GM21717 (cell line): Measurements from ENCODE around the gene GTF3C4.

Experiments used
- ATAC-seq: cut with Tn5 transposase; IDR thresholded peaks from one replicate; pipeline ENCODE4 v1.9.1; 2021; ENCODE audit warnings: mild to moderate bottlenecking, moderate library complexity; ENCODE audit not compliant: unreplicated experiment

The GTF3C4 gene

DNA sequence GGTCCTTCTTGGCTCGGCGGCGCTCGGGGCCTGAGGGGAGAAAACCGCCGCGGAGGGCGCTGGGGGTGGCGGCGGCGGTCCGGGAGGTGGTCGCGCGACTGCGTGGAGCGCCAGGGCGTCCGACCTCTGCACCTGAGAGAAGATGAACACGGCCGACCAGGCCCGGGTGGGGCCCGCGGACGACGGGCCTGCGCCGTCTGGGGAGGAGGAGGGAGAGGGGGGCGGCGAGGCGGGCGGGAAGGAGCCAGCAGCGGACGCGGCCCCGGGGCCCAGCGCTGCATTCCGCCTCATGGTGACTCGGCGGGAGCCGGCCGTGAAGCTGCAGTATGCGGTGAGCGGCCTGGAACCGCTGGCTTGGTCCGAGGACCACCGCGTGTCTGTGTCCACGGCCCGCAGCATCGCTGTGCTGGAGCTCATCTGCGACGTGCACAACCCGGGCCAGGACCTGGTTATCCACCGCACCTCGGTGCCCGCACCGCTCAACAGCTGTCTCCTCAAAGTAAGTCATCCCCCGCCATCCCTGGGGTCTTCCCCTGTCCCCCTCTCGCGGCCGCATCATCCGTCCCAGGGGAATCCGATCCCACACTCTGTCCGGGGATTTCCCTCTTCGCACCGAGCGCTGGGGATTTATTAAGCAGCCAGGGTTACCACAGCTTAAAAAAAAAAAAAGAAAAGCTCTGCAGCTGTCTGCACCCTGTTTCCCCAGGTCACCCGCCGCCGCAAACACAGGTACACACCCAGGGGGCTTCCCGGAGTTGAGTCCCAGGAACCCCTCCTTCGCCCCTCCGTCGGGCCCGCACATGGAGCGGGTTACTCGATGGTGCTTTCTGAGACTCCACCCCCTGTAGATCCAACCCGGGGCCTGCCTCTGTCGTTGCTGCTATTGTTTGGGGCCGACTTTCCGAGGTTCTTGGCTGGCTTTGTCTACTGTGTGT is at the start of gene GTF3C4:
TSS of gene GTF3C4 (plus strand) at position 8 of the 935 bp plus-strand sequence. CDS start at position 143, 135 bp downstream.
- ATAC-seq: peak; percentile 53

DNA sequence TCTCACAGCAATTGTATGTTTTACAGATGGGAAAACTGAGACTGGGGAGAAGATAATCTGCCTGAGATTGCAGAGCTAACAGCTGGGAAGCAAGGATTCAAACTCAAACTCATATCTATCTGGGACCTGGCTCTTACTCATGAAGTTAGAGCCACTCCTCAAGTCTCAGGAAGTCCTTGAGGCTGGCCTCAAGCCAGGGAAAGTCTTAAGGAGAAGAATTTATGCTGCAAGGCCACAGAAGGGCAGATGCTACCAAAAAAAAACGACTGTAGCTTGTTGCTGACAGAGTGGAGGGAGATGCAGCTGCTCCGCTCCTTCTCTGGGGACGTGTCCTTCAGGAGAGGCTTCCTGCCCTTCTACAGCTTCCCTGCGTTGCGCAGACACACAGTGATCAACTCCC is 48.1 kb upstream of the GTF3C4 start:
- no peak for ATAC-seq

DNA sequence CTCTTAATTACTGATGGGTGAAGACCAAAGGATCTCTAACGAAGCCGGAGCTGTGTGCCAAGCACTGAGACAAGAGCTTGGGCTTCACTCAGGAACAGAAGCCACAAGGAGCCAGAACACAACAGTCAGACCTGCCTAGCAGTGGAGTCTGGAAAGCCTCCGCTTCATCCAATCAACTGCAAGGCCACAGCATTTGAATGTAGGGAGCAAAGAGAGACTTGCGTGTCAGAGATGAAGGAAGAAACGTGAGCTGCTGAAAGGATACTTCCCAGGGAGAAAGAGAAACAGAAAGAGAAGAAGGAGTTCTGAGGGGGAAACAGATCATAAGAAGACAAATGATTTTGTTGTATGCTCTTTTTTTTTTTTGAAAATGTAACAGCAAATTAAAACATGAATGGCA is 44.0 kb upstream of the GTF3C4 start:
- ATAC-seq: no peak

DNA sequence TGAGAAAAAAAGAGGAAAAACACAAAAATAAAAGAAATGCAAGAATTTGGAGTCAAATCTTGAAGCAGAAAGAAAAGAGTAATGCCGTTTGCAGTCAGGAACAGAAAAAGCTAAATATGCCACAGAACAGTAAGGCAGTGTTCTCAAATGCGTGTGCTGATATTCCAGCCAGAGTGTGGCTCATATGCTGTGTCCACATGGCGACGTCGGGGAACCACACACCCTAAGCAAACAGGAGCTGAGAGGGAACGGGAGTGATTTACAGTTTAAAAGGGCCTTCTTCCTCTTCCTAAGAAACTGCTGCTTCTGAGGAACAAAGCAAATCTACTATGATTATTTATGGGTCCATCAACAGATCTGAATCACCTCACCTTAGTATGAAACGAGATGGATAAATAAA is 43.2 kb upstream of the GTF3C4 start:
- no peak for ATAC-seq

DNA sequence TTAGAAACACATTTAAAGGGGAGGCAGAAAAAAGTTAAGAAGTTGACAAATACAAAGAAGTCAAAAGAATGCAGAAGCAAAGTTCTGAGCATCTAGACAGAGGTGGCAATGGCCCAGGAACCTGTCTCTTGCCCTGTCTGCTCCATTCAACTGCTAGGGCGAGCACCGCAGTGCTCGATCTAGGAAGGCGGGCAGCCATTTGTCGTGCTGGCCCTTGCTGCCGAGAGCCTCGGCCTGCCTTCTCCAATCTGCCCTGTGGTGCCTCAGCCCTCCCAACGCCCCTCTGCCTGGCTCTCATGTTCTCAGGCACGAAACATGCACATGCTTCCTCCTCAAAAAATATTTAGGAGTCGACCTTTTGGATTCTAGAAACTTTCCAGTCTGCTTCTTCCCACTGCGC is 42.7 kb upstream of the GTF3C4 start:
- no peak for ATAC-seq

DNA sequence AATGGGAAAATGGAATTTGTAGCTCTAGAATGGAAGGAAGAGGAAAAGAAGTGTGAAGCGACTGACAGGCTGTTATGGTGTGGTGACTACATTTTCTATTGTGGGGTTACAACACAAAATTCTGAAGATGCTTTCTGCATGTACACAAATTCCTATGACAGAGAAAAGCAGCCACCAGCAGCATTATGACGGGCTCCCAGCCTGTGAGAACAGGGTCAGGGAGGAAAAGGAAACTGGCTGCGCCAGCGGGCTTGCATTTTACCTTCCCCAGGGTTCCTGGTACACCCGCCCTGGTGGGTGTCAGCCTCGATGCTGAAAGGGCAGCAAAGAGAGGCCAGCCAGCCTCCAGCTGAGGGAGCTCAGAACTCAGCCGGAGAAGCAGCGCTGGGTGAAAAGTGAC is 41.5 kb upstream of the GTF3C4 start:
- no peak for ATAC-seq

DNA sequence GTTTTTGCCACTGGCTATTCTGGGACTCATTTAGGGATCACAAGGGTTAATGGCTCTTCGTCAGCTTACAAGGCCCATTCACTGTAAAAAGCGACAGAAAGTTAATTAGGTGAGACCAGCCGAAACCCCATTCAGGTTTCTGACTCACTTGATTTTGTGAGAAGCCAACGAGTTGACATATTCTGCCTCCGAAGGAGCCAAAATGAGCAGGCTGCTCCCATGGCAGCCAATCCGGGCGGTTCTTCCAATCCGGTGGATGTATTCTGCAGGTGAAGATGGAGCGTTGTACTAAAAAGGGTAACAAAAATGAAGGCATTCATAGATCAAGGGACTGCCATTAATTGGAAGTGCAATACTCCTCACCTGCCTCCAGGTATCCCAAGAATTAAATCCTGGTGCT is 40.1 kb upstream of the GTF3C4 start:
- no peak for ATAC-seq

GRCh38 chr9:132630811-132631210 is 39.5 kb upstream of the GTF3C4 start:
- ATAC-seq: no peak

- no peak for ATAC-seq
These were observed 39.0 kb upstream of the GTF3C4 start for GRCh38 chr9:132631280-132631679.

- no peak for ATAC-seq
These were observed 38.6 kb upstream of the GTF3C4 start for GRCh38 chr9:132631685-132632084.

- no peak for ATAC-seq
These were observed 37.7 kb upstream of the GTF3C4 start for GRCh38 chr9:132632413-132633129.

DNA sequence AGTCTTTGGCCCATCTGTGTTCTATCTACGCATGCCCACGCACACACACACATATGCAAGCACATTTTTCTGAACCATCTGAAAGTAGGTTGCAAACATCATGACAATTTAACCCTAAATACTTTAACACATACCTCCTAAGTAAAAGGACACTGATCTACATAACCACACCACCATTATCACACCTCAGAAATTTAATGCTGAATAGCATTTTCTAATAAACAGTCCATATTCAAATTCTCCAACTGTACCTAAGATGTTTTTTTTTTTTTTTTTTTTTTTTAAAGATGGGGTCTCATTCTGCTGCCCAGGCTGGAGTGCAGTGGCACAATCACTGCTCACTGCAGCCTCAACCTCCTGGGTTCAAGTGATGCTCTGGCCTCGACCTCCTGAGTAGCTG is 35.9 kb upstream of the GTF3C4 start:
- no peak for ATAC-seq

DNA sequence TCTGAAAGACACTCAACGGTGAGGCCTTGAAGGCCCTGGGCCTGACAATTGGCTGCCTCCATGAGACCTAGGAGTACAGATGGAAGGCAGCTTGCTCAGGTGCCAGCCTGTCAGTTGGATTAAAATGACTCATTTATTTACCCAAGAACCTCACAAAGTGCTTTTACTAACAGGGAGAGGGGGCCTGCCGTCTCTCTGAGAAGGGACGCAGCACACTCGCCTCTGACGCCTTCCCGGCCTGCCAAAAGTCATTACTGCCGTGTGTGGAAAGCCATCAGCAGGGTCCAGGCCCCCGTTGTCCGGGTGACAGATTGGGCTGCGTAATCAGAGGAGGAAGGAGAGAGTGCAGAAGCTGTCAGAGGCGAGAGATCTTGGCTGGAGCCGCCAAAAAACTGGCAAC is 32.9 kb upstream of the GTF3C4 start:
- no peak for ATAC-seq

GRCh38 chr9:132637801-132638200 is 32.5 kb upstream of the GTF3C4 start:
- no peak for ATAC-seq

GRCh38 chr9:132638240-132638639 is 32.0 kb upstream of the GTF3C4 start:
- no peak for ATAC-seq

DNA sequence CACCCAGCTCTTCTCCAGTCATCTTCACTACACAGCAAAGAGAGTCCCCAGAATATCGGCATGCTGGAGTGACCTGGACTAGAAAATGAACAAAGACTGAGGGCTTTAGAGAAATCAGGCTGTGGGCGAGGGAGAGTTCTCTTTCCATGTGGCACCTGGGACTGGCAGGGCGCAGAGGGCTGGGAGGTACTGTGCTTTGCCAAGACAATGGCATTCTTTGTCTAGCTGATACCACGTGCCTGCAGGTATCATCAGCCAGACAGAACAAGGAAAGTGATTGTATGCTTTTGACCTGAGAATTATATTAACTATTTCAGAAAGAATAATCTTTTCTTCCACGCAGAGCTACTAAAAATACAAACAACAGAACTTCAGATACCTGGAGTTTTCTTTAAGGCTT is 30.9 kb upstream of the GTF3C4 start:
- ATAC-seq: no peak

DNA sequence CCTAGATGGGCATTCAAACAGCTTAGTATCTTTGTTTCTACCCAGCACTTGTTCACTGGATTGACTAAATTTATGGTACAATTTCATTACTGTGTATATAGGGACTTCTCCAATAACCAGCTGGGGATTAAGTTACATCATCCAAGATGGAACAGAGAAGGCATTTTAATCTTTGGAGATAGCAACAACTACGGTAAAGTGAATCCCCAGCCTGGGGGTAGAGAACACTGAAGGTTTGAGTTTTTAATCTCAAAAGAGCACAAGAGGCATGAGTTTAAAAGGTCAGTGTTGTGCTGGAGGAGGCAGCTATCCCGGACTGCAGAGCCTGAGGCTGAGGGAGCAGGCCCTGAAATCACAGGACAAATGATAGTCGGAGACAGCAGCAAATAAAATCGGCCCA is 29.0 kb upstream of the GTF3C4 start:
- no peak for ATAC-seq

GRCh38 chr9:132644251-132644650 is 26.0 kb upstream of the GTF3C4 start:
- no peak for ATAC-seq

- no peak for ATAC-seq
These were observed 25.0 kb upstream of the GTF3C4 start for GRCh38 chr9:132645306-132645705.

DNA sequence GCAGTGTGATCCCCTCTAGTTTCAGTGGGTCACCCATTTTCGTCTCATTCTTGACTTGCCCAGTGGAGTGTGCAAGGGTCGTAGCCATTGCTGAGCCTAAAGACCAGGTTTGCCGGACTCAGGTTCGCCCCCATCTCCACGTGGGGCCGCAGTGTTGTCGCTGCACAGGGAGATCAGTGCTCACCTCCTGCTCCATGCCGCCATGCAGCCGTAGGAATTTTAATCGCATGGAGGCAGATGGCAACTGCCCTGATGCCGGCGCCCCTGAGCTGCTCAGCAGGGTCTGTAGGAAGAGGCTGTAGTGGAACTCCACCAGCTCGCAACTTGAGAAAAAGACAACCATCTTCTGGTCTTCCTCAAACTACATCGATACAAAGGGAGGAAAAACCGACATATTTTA is 24.6 kb upstream of the GTF3C4 start:
- no peak for ATAC-seq

DNA sequence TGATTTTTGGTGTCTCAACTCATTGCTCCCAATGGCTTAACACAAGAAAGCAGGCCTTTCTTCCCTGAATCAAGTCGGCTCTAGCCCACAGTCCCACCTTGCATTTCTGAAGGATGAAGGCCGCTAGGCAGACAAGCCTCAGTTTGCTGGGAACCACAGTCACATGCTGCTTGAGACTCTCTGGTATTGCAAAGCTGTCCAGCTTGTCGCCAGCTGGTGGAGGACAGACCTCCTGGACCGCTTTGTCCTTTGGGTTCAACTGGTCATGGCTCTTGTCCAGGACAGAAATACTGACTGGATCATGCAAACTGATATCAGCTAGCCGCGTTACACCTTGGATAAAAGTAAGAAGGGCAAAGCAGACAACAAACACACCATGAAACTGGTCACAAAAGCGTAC is 23.5 kb upstream of the GTF3C4 start:
- no peak for ATAC-seq

GRCh38 chr9:132647355-132647754 is 22.9 kb upstream of the GTF3C4 start:
- no peak for ATAC-seq
